DOHH2 (cell line): ENCODE results near the gene GPBAR1.

ENCODE experiments used
- EZH2phosphoT487 ChIP-seq: fragments of 200-600 bp; sonication (generic); IDR thresholded peaks from 2 replicates; pipeline ENCODE4 v1.6.1; 2017; ENCODE audit warnings: borderline replicate concordance, mild to moderate bottlenecking, antibody characterized with exemption, low read length, moderate library complexity, mixed read lengths
- TF ChIP-seq, protein P1 (sequence below): fragments of 200-600 bp; sonication (generic); IDR thresholded peaks from one replicate; pipeline ENCODE4 v1.5.1; 2014; ENCODE audit warnings: antibody characterized with exemption, mild to moderate bottlenecking, low read depth, low read length; ENCODE audit not compliant: poor library complexity, severe bottlenecking

DNA sequence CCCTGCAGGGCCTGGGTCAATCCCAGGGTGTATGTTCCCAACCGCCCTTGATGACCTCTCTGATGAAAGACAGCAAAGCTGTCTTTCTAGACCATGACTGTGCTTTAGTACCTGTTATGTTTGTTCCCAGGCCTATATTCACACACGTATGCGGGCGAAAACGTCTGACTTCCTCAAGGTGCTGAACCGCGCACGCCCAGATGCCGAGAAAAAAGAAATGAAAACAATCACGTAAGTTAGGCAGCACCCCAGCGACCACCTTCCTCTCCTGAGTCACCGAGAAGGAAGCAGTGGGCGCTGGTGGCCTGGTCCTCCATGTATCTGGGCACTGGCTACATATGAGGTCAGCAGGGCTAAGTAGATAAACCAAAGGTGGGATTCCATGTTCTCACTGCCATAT, 11.1 kb upstream of the GPBAR1 start:
- TF ChIP-seq, protein P1, sequence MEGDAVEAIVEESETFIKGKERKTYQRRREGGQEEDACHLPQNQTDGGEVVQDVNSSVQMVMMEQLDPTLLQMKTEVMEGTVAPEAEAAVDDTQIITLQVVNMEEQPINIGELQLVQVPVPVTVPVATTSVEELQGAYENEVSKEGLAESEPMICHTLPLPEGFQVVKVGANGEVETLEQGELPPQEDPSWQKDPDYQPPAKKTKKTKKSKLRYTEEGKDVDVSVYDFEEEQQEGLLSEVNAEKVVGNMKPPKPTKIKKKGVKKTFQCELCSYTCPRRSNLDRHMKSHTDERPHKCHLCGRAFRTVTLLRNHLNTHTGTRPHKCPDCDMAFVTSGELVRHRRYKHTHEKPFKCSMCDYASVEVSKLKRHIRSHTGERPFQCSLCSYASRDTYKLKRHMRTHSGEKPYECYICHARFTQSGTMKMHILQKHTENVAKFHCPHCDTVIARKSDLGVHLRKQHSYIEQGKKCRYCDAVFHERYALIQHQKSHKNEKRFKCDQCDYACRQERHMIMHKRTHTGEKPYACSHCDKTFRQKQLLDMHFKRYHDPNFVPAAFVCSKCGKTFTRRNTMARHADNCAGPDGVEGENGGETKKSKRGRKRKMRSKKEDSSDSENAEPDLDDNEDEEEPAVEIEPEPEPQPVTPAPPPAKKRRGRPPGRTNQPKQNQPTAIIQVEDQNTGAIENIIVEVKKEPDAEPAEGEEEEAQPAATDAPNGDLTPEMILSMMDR: no peak
- TF ChIP-seq EZH2phosphoT487: no peak
